Frontal cortex (tissue), 4 donors: ENCODE measurements around the gene FAXDC2. TPM values are rescaled to one million over a fixed set of nuclear protein-coding genes. Genes with fewer than 3 reads are reported as not detected.

Source experiments
- DNase-seq, 2 donors: peaks; one replicate each; pipeline ENCODE4 v3.0.0; 2012; ENCODE audit warnings: low spot score in 2 of 2
- FAIRE-seq: peaks from 2 replicates; lab custom pipeline; 2012; peaks lifted over from hg19 to GRCh38; lab: Jason Lieb, UNC
- total RNA-seq: library from RNA; depleted of rRNA; stranded (reverse); fragments of >200 nt; gene quantifications from one replicate; pipeline ENCODE4 v1.2.3, GENCODE V29; 2014
- donor health status: control.
- donor health status: control.
- donor health status: control.

FAXDC2 gene
- total RNA-seq, 1 donor from 2014 or later = 2.4 TPM

- FAIRE-seq (no peak), DNase-seq (peak in 1 of 2 donors; percentile 57)
Observed at GRCh38 chr5:154811653-154812465, 38.5 kb downstream of the FAXDC2 start.

GRCh38 chr5:154811239-154811638 lies 39.2 kb downstream of the FAXDC2 start:
- FAIRE-seq = no peak
- DNase-seq = no peak

GRCh38 chr5:154806176-154806575 lies 44.2 kb downstream of the FAXDC2 start:
- FAIRE-seq = no peak
- no peak for DNase-seq

GRCh38 chr5:154802050-154802449 lies 48.4 kb downstream of the FAXDC2 start:
- no peak for FAIRE-seq
- DNase-seq = no peak

- FAIRE-seq = no peak
Observed at GRCh38 chr5:154801083-154801482, 49.3 kb downstream of the FAXDC2 start.

GRCh38 chr5:154800582-154800981 lies 49.8 kb downstream of the FAXDC2 start:
- no peak for DNase-seq
- FAIRE-seq = no peak

More at GRCh38 chr5:154801083-154801482, 49.3 kb downstream of the FAXDC2 start:
- no peak for DNase-seq

- DNase-seq (no peak), FAIRE-seq (no peak)
Observed at GRCh38 chr5:154797762-154798161, 52.6 kb downstream of the FAXDC2 start.

- FAIRE-seq (no peak), DNase-seq (no peak)
Observed at GRCh38 chr5:154795235-154795596, 55.2 kb downstream of the FAXDC2 start.

GRCh38 chr5:154794525-154795234 lies 55.7 kb downstream of the FAXDC2 start:
- DNase-seq = no peak
- FAIRE-seq = no peak

GRCh38 chr5:154793599-154794524 lies 56.5 kb downstream of the FAXDC2 start:
- FAIRE-seq = no peak
- DNase-seq = no peak

- FAIRE-seq (no peak), DNase-seq (no peak)
Observed at GRCh38 chr5:154791535-154791934, 58.9 kb downstream of the FAXDC2 start.

- FAIRE-seq = no peak
- no peak for DNase-seq
Observed at GRCh38 chr5:154788212-154788611, 62.2 kb downstream of the FAXDC2 start.

GRCh38 chr5:154786414-154786813 lies 64.0 kb downstream of the FAXDC2 start:
- FAIRE-seq = no peak
- DNase-seq = no peak

GRCh38 chr5:154784856-154785255 lies 65.5 kb downstream of the FAXDC2 start:
- no peak for DNase-seq
- no peak for FAIRE-seq

GRCh38 chr5:154783774-154784460 lies 66.5 kb downstream of the FAXDC2 start:
- no peak for DNase-seq
- FAIRE-seq = no peak

GRCh38 chr5:154782812-154783592 lies 67.4 kb downstream of the FAXDC2 start:
- no peak for FAIRE-seq
- no peak for DNase-seq

- DNase-seq = no peak
- FAIRE-seq = no peak
Observed at GRCh38 chr5:154782326-154782725, 68.1 kb downstream of the FAXDC2 start.

GRCh38 chr5:154780128-154780527 lies 70.3 kb downstream of the FAXDC2 start:
- DNase-seq = no peak
- no peak for FAIRE-seq

GRCh38 chr5:154779105-154779504 lies 71.3 kb downstream of the FAXDC2 start:
- no peak for FAIRE-seq
- no peak for DNase-seq
